Measurements from ENCODE around the gene AHI1.
"Not testable (repeated sequence)": the region's sequence is repeated elsewhere in the genome, so short reads cannot be mapped to it uniquely, and the experiment has no call there.

The AHI1 gene

DNA sequence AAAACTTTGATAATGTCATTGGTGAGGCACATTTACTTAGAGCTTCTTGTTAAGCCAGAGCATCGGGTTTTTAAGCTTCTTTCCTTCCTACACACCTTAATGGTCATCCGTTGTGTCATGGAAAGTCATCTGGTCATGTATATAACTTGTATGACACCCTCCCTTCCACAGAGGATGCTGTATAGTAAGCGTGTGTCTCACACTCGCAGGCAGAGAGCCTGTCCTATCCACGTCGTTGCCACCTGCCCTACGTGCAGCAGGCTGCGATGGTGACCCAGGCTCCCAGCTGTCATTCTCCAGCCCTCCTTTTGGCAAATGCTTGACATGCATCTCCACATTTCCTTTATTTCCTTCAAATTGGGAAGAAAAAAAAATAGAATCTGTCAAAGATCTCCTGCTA, 230.9 kb downstream of the AHI1 start:
- DNase-seq (ENCODE audit: low read depth in 2 of 2), result no peak

- no peak for DNase-seq (ENCODE audit: low read depth in 2 of 2)
These were observed 232.3 kb downstream of the AHI1 start for GRCh38 chr6:135265278-135265677.

- DNase-seq (ENCODE audit: low read depth in 2 of 2), result no peak
These were observed 235.4 kb downstream of the AHI1 start for GRCh38 chr6:135261872-135262725.

DNA sequence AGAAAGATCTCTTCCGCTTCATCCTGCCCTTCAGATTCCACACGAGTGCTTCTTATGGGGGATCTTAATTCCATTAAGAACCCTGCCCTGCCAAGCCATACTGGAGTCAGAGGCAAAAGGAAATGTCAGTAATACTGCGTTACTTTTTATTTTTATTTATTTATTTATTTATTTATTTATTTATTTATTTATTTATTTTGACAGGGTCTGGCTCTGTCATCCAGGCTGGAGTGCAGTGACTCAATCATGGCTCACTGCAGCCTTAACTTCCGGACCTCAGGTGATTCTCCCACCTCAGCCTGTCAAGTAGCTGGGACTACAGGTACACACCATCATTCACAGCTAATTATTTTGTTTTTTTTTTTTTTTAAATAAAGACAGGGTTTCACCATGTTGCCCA, 236.9 kb downstream of the AHI1 start:
- no peak for DNase-seq (ENCODE audit: low read depth in 2 of 2)

GRCh38 chr6:135258970-135259369, 238.6 kb downstream of the AHI1 start:
- no peak for DNase-seq (ENCODE audit: low read depth in 2 of 2)

GRCh38 chr6:135257631-135258405, 239.7 kb downstream of the AHI1 start:
- DNase-seq (ENCODE audit: low read depth in 2 of 2), result no peak

- DNase-seq (ENCODE audit: low read depth in 2 of 2), result no peak
These were observed 240.7 kb downstream of the AHI1 start for GRCh38 chr6:135256866-135257265.

- DNase-seq (ENCODE audit: low read depth in 2 of 2), result no peak
These were observed 243.1 kb downstream of the AHI1 start for GRCh38 chr6:135254471-135254870.

DNA sequence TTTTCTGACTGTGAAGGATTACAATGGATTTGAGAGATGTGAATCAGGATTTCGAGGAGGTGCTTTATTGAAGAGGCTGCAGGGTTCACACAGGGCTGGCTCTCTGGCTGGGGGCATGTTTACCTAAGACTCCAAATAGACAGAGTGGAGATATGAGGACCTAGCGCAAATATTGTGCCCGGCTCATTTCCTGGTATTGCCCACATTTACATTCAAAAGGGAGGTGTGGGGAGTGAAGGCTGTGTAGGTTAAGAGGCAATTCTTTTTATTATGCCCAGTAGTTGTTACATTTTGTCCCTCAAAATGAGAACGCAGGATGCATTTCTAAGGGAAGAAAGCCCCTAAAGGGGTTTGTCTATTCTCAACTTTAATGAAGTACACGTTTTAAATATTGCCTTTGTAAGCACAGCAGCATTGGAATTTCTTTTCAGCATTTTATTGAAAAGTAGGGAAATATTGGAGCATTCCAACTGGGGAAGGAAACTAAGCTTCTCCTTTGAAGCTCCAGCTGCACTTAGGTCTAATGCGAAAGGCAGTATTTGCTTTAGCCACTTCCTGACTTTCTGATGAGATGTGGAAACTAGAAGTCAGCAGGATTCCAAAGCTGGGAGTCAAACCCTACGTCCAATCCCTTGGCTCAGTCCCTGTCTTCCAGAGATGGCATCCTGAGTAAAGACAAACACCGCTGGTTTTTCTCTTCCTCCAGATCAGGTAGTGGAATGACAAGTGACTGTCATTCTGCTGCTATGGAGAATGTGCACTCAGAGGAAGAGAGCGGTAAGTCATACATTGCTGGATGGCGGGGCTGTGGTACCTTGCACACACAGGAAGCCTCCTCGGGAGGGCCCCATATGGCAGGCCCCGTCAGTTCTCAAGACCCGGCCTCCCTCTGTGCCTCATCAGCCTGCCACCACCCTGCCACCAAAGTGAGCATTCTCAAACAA, 245.8 kb downstream of the AHI1 start:
- no peak for DNase-seq (ENCODE audit: low read depth in 2 of 2)

GRCh38 chr6:135250751-135251497, 246.6 kb downstream of the AHI1 start:
- DNase-seq (ENCODE audit: low read depth in 2 of 2), result no peak

DNA sequence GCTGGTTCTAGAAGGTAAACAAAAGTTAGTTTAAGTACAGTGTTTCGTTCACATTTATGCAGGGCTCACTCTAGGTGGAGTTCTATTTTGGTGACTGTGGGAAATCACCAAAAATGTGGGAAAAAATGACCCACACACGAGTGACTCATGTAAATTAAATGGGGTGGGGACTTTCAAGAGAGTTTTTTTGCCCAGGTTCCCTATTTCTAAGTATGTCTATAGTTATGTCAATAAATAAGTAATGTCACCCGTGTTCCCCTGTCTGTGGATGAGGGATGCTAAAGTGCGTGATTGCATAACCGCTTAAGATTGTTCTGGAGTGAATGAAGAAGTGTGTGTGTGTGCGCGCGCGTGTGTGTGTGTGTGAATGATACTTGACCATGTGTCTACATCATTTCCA, 247.3 kb downstream of the AHI1 start:
- no peak for DNase-seq (ENCODE audit: low read depth in 2 of 2)

DNA sequence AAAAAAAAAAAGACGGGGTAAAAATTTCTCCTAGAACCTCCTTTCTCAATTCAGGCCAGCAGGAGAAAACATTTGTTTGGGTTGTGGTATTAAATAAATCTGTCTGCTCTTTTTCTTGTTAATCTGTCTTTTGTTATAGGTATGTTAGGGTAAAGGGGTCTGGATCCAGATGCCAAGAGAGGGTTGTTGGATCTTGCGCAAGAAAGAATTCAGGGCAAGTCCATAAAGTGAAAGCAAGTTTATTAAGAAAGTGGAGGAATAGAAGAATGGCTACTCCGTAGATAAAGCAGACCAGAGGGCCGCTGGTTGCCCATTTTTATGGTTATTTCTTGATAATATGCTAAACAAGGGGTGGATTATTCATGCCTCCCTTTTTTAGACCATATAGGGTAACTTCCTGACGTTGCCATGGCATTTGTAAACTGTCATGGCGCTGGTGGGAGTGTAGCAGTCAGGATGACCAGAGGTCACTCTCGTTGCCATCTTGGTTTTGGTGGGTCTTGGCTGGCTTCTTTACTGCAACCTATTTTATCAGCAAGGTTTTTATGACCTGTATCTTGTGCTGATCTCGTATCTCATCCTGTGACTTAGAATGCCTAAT, 251.0 kb downstream of the AHI1 start:
- not testable (repeated sequence) for DNase-seq (ENCODE audit: low read depth in 2 of 2)

- DNase-seq (ENCODE audit: low read depth in 2 of 2), result no peak
These were observed 252.7 kb downstream of the AHI1 start for GRCh38 chr6:135244805-135245204.

GRCh38 chr6:135243871-135244796, 253.4 kb downstream of the AHI1 start:
- DNase-seq (ENCODE audit: low read depth in 2 of 2), result no peak

- no peak for DNase-seq (ENCODE audit: low read depth in 2 of 2)
These were observed 256.8 kb downstream of the AHI1 start for GRCh38 chr6:135240711-135241110.

- no peak for DNase-seq (ENCODE audit: low read depth in 2 of 2)
These were observed 260.8 kb downstream of the AHI1 start for GRCh38 chr6:135236732-135237131.

DNA sequence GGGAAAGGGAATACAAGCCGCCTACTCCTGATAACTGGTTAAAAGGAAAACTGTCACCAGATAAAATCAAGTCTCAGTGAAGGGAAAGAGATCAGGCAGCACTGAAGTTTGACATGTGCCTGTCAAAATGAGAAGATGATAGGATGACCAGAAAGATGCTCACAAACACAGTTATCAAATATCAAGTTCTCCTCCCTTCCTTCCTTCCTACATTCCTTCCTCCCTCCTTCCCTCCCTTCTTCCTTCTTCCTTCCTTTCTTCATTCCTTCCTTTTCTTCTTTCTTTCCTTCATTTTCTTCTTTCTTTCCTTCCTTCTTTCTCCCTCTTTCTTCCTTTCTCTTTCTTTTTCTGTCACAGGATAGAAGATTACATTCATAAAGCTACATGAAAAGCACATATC, 261.2 kb downstream of the AHI1 start:
- DNase-seq (ENCODE audit: low read depth in 2 of 2), result no peak

GRCh38 chr6:135235716-135236115, 261.8 kb downstream of the AHI1 start:
- no peak for DNase-seq (ENCODE audit: low read depth in 2 of 2)

DNA sequence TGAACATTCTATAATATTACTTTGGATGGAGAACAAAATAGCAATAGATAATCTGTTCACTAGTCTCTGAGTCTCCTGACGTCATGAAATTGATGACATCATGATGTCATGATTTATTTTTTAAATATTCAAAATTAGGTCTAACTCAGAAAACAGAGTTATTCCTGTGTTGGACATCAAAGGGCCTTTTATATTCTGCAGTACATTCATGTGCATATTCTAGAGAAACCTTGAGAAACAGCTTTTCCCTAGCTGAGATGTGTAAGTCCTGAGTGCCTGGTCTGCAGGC, 263.1 kb downstream of the AHI1 start:
- no peak for DNase-seq (ENCODE audit: low read depth in 2 of 2)

Data from stimulated activated CD4-positive, alpha-beta T cell treated with anti-CD3 and anti-CD28 coated beads, Interleukin-4, amount 100 ng/mL, for 48 hours (primary cell).